GM12891 (cell line): Measurements from ENCODE around the gene ZNF443.
"Not testable (repeated sequence)": the region's sequence is repeated elsewhere in the genome, so short reads cannot be mapped to it uniquely, and the experiment has no call there.

Experiments
- POLR2A ChIP-seq: IDR thresholded peaks from 2 replicates; pipeline ENCODE4 v1.6.1; 2011; ENCODE audit warnings: low read depth, low read length, control low read depth
- POLR2AphosphoS5 ChIP-seq: IDR thresholded peaks from 2 replicates; pipeline ENCODE4 v1.6.1; 2011; ENCODE audit warnings: low read depth, low read length, control low read depth
- TAF1 ChIP-seq: IDR thresholded peaks from 2 replicates; pipeline ENCODE4 v1.6.1; 2011; ENCODE audit warnings: low read depth, low read length, control low read depth

DNA sequence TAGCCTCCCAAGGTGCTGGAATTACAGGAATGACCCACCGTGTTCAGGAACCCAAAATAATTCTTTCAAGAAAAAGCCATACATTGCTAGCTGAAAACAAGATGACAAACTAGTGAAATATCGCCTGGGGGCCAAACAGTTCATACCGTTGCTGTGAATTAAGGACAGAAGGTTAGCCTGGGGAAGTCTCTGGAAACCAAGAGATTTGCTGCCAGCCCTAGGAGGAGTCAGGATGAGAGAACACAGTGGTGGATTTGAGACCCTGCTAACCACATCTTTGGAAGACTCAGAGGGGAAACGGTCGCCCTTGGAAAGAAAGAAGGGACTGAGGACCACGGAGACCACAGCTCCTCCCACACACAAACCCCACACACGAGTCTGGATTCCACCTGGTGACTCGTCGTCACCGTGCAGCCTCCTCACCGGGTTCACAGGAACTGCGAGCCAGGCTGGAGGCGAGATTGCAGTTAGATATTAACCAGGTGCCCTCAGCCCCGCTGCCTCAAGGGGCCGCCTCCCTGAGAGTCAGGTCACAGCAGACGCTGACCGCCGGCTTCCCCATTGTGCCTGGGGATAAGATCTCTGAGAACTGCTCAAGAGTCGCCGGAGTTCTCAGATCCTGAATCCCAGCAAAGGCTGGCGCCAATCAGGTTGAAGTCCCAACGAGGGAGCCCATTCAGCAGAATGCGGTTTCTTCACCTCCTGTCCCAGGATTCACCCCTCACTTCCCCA lies 40.8 kb downstream of the ZNF443 start:
- not testable (repeated sequence) for TF ChIP-seq POLR2AphosphoS5, POLR2A, TAF1
